UCSD-AML1 (cell line): Measurements from ENCODE around the gene OR6C65.
"Not testable (repeated sequence)": the region's sequence is repeated elsewhere in the genome, so short reads cannot be mapped to it uniquely, and the experiment has no call there.

Experiments
- DNase-seq: peaks from one replicate; lab custom pipeline; 2025; ENCODE audit not compliant: unreplicated experiment; lab: John Stamatoyannopoulos, UW

Gene OR6C65

DNA sequence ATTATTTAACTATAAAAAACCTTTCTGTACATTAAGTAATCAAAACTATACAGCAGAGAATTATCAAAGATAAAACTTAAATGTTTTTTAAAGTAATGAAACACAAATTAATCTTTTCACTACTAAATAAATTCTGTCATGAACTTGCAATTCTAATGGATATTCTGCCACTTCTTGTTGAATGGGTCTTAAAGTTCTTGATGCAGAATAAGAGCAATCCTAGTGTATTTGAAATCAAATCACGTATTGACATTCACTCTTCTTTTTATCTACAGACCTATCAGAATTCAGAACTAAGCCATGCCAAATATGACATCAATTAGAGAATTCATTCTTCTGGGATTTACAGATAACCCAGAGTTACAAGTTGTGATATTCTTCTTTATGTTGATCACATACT, at the start of gene OR6C65:
Gene OR6C65, plus strand, starts transcription at position 301 of the 400 bp plus-strand sequence. Its CDS starts 0 bp downstream, at position 301.
- no peak for DNase-seq

DNA sequence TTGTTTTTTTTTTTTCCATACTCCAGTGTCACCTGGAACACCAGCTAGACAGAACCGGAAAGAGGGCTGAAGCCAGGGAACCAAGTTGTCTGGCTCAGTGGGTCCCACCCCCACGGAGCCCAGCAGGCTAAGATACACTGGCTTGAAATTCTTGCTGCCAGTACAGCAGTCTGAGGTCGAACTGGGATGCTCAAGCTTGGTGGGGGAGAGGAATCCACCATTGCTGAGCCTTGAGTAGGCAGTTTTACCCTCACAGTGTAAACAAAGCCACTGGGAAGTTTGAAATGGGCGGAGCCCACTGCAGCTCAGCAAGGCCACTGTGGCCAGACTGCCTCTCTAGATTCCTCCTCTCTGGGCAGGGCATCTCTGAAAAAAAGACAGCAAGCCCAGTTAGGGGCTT, 45.0 kb upstream of the OR6C65 start:
- not testable (repeated sequence) for DNase-seq

DNA sequence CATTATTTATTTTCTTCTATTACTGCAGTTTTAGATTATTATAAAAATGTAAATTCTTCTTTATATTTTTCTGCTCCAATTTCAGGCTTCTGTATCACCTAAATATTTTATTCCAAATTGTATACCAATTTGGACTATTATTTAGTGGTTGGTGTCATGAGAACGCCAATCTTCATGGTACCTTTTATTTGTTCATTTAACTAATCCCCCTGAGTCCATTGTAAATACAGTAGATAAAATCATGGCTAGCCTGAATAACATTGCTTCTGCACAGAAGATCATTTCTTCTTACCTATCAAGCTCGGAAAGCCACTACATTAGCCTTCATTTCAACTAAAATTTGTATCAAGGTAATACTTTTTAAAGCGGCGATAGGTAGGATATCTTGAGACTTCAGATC, 37.7 kb upstream of the OR6C65 start, which contains the start of gene OR6C75:
Gene OR6C75, plus strand, starts transcription at position 301 of the 400 bp plus-strand sequence. CDS start 2,136 bp downstream, outside the sequence.
- no peak for DNase-seq

DNA sequence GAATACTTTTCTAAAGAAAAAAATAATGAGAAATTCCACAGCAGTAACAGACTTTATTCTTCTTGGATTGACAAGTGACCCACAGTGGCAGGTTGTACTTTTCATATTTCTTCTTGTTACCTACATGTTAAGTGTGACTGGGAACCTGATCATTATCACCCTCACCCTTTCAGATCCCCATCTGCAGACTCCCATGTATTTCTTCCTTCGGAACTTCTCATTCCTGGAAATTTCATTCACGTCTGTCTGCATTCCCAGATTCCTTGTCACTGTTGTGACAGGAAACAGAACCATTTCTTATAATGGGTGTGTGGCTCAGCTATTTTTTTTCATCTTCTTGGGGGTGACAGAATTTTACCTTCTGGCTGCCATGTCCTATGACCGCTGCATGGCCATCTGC, 35.2 kb upstream of the OR6C65 start:
- DNase-seq = no peak

DNA sequence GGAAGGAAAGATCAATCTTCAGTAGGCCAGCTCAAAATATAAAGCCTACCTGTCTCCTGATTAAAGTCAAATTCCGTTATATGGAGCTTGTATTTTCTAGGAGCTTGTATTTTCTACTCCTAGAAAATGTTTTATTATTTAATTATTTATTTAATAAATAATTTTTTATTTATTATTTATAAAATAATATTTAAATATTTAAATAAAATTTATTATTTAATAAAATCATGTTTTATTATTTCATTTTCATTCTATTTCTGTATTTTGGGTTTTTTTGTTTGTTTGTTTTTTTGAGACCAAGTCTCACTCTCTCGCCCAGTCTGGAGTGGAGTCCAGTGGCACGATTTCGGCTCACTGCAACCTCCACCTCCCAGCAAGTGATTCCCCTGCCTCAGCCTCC, 27.8 kb upstream of the OR6C65 start:
- no peak for DNase-seq

DNA sequence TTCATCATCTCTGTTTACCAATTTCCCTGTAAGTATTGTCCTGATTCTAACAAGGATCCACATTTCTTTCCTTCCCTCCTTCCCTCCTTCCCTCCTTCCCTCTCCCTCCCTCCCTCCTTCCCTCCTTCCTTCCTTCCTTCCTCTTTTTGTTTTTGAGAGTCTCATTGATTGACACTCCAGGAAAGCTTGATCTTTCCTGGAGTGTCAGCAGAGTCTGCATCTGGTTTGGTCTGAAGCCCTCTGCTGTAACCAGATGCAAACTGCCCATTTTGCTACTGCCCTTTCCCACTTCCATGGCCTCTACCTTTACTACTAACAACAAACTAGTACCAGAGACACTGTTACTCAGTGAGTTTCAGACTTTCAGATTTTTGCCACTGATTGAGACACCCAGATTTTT, 14.4 kb upstream of the OR6C65 start:
- DNase-seq = no peak

DNA sequence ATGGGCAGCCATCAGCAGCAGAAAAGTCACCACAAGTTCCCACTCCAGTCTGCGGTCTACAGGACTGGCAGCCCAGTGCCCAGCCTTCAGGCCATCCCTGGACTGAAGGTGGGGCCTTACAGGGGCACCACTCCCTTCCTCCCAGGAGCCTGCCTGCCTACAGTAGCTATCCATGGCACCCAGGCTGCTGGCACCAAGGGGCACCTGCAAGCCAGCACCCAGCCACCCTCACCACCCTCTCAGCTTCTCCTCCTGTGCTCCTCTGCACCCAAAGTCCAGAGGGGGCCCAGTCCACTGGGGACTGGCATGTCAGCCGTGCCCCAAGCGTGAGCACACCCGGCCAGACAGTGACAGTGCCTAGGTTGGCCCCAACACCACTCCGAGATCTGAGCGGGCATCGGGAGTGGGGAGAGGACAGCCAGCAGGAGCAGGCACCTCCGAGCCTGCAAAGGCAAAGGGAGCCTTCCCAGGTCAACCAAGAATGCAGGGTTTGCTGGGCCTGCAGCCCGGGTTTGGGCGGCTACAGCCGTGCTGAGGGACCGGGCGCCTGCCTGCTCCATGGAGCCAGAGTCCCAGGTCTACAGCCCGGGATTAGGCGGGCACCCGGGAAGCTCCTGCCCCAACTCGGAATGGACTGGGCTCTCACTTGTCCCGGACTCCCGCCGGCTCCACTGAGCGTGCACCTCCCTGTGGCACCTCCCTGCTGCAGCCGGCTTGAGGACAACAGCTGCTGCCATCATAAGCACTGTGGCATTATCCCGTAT, 8.1 kb upstream of the OR6C65 start:
- no peak for DNase-seq

DNA sequence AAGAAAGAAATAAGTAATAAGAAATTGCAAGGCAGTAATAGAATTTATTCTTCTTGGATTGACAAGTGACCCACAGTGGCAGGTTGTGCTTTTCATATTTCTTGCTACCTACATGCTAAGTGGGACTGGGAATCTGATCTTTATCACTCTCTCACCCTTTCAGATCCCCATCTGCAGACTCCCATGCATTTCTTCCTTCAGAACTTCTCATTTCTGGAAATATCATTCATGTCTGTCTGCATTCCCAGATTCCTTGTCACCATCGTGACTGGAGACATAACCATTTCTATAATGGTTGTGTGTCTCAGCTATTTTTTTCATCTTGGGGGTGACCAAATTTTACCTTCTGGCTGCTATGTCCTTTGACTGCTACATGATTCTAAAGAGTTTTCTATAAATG, 4.0 kb upstream of the OR6C65 start:
- no peak for DNase-seq

DNA sequence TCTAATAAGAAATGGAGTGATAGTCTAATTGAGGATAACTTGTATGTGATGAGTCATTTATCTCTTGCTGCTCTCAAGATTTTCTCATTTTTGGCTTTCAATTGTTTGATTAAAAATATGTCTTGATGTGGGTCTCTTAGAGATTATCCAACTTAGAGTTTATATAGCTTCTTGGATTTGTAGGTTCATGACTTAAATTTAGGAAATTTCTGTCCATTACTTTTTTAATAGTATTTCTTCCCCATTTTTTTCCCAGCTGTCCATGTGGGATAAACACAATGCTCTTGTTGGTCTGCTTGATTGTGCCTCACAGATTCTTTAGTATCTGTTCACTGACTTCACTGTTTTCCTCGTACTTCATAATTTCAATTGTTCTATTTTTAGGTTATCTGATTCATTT, 7.5 kb downstream of the OR6C65 start:
- no peak for DNase-seq

DNA sequence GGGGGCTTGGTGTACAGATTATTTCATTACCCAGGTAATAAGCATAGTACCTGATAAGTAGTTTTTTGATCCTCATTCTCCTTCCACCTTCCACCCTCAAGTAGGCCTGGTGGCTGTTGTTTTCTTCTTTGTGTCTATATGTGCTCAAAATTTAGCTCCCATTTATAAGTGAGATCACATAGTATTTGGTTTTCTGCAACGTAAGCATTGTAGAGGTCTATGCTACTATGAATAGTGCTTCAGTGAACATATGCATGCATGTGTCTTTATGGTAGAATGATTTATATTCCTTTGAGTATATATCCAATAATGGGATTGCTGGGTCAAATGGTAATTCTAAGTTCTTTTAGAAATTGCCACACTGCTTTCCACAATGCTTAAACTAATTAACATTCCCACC, 8.8 kb downstream of the OR6C65 start:
- DNase-seq = not testable (repeated sequence)

DNA sequence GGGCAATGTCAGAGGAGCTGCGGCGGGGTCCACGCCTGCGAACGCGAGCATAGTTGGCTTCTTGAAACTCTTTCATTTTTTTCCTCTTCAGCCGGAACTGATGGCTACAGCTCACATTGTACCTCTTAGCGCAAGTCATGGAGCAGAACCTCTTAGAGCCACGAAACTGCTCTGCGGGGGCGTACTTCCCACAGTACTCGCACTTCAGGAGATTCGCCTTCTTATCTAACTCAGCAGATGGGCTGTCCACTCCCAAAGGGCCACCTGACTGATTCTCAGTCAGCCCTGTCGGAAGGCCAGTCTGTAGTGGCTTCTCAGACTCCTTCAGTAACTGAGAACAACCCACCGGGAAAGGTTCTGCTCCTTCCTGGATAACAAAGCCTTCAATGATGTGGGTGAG, 11.8 kb downstream of the OR6C65 start:
- not testable (repeated sequence) for DNase-seq

DNA sequence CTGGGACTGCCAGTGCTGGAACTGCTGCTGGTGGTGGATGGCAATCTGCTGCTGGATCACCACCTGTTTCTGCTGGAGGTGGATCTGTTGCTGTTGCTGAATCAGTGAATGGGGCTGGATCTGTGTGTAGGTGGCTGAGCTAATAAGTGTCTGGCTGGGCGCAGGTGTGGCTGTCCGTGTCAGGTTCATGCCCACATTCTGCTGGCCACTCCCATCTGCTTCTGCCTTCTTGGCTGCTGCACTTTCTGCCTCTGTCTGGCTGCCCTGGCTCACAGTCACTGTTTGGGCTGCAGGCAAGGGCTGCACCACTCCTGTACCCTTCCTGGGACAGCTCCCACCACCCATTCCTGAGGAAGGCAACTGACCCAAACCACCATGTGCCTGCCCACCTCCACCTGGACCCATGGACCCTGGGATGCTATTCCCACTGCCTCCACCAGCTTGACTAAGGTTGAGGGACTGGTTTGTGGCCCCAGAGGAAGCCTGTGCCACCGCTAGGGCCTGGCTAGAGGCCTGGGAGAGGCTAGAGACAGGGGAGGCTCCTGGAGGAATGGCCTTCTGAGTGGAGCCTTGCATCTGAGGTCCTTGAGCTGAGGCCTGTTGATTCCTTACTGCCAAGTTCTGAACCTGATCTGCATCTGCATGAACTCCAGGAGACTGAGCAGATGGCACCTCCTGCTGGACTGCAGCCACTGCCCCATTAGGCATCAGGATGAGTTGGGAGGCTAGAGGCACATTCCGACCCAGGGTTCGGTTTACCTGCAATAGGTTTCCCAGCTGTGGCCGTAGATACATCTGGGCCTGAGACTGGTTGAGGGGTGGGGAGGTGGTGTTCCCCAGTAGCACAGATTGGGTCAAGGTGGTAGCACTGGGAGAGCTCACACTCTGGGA, 13.4 kb downstream of the OR6C65 start:
- DNase-seq = not testable (repeated sequence)

DNA sequence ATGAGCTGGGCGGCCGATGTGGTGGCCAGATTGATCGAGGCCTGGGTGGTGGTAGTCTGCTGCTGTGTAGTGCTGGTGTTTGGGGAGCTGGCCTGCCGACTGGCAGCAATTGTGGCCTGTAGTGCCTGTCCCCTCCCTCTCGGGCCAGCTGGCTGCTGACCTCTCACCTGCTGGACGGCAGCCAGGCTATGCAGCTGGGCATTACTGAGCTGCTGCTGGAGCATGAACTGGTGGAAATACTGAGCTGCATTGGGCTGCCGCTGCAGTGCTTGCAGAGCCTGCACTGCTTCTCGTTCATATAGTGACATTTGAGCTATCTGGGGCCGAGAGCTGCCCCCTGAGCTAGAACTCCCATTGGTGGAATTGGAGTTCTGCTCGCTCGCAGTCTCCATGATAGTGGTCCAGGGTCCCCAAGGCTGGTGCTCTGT, 14.1 kb downstream of the OR6C65 start:
- not testable (repeated sequence) for DNase-seq

DNA sequence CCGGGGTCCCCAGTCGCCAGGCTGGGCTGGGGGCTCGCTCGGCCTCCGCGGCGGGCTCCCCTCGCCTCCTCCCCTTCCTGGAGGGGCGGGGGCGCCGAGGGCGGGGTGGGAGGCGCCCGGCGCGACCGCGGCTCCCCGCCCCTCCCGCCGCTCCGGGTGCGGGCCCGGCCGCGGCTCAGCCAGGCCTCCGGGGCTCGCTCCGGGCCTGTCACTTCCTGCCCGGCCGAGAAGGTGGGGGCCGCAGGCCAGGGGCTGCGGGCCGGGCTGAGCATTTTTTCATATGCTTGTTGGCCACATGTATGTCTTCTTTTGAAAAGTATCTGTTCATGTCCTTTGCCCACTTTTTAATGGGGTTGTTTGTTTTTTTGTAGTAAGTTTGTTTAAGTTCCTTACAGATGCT, 14.6 kb downstream of the OR6C65 start:
- not testable (repeated sequence) for DNase-seq

DNA sequence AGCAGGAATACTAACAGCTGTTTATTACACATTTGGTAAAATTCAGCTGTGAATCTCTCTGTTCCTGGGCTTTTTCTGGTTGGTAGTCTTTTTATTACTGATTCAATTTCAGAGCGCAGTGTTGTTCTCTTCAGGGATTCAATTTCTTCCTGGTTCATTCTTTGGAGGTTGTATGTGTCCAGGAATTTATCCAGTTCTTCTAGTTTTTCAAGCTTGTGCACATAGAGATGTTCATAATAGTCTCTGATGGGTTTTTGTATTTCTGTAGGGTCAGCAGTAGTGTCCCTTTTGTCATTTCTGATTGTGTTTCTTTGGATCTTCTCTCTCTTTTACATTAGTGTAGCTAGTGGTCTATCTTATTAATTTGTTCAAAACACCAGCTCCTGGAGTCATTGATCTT, 16.6 kb downstream of the OR6C65 start:
- DNase-seq = no peak

DNA sequence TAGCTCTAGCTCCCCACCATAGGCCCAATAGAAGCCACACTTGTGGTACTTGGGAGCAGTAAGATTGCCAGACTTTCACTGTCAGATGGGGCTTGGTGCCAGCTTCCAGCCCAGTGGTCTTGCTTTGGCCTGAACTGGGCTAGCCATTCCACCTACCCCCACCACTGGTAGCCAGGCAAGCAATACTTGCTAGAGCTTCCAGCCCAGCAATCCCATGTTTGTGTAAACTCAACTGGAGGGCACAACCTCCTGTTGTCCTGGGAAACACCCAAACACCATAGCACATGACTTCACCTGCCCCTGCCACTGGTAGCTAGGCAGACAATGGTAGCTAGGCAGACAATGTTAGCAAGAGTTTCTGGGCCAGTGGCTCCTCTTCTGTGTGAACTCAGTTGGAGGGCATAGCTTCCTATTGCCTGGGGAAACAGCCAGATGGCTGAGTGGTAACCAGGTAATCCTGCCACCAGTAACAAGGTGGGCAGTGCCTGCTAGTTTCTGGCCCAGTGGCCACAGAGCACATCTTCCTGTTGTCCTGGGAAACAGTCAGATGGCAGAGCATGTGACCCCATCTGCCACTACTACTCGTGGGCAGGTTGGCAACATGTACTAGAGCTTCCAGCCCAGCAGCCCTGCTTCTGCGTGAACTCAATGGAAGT, 20.1 kb downstream of the OR6C65 start:
- DNase-seq = no peak

DNA sequence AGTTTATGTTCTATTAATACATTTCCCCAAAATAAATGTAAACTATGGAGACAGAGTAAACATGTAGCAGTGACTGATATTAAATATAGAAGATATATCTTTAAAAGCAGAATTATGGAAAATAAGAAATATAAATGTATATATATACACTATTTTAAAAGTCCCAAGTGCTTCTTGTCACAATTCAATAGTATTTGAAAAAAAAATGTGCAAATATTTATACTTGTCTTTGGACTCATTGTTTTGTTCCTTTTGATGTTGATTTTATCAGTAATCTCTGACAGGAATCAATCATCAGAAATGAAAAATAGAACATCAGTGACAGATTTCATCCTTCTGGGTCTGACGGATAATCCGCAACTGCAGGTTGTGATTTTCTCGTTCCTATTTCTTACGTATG, 25.6 kb downstream of the OR6C65 start, which contains the start of gene OR6C76:
Gene OR6C76, plus strand, starts transcription at position 301 of the 400 bp plus-strand sequence. Its CDS starts 0 bp downstream, at position 301.
- DNase-seq = no peak

DNA sequence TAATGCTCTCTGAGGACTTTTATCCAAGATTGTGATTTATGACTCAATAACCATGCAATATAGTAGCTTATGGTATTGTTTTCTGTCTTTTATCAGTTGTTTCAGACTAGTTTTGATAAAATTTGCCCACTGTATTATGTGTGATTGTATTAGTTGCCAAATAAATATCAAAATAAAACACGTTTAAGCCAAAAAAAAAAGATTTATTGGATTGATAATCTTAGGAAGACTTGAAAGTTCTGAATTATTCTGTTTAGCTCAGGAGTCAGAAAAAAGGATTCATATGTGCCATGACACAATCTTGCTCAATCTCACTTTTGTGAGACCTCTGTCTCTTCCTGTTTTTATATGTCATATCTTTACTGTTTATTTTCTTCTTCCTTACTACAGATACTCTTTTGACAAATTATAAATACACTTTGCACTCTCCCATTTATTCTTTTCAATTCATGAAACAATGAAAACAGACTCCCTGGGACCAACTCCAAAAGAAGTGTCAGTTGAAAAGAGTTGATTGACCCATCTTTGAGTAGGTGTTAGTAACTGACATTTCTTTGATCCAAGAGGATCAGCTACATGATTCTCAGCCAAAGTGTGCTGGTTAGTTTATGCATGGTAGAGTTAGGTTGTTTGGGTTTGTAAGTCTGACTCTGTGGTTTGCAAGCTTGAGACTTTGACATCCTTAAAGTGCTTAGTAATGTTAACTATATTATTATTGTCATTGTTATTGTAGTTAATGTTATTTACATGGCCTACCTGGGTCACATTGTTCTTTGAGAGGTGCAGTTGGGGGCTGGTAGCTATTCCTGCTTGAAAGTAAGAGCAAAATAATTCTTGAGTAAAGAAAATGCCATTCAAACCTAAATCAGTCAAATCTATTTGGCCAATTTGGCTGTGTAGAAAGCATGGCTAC, 28.3 kb downstream of the OR6C65 start:
- no peak for DNase-seq

DNA sequence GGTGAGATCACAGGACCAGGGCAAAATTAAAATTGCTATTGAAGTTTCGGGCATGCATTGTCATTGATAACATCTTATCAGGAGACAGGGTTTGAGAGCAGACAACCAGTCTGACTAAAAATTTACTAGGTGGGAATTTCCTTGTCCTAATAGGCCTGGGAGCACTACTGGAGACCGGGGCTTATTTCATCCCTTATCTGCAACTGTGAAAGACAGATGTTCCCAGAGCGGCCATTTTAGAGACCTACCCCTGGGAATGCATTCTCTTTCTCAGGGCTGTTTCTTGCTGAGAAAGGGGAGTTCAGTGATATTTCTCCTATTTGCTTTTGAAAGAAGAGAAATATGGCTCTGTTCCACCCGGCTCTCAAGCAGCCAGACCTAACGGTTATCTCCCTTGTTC, 40.9 kb downstream of the OR6C65 start:
- DNase-seq = not testable (repeated sequence)

DNA sequence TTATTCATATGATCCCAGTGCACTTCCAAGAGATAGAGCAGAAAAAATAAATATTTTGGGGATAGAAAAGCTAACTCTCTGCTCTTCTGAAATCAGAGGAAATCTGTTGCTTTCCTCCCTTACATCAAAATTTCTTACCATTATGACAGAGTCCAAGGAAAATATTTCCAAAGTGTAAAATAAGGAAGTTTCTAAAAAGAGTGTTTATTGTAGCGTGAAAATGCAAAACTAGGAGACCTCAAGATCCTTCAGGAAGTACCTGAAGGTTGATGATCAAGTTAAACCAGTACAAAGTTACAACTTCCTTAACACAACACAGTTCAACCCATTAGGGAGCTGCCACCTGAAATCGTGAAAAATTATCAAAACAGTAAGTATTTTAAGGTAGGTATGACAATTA, 43.4 kb downstream of the OR6C65 start, which contains the start of gene OR6C2:
Gene OR6C2, plus strand, starts transcription at position 301 of the 400 bp plus-strand sequence. CDS start 8,138 bp downstream, outside the sequence.
- no peak for DNase-seq
